Peyer's patch (tissue), 4 donors: Measurements from ENCODE around the gene ALOXE3.

Experiments
- POLR2A ChIP-seq, 2 donors: fragments of 450-650 bp; IDR thresholded peaks; one replicate each; pipeline ENCODE4 v1.5.1; 2017; ENCODE audit warnings: antibody characterized with exemption in 2 of 2, mild to moderate bottlenecking in 2 of 2, moderate library complexity in 2 of 2
- TF ChIP-seq, protein P1 (sequence below), 6 experiments: fragments of 450-650 bp in 4 of 6; fragments of 200-600 bp in 2 of 6; sonication (generic) in 1 of 6; IDR thresholded peaks; one replicate each; pipeline ENCODE4 v1.5.1; 2017 to 2019; ENCODE audit warnings: antibody characterized with exemption in 6 of 6, mild to moderate bottlenecking in 3 of 6, moderate library complexity in 1 of 6

DNA sequence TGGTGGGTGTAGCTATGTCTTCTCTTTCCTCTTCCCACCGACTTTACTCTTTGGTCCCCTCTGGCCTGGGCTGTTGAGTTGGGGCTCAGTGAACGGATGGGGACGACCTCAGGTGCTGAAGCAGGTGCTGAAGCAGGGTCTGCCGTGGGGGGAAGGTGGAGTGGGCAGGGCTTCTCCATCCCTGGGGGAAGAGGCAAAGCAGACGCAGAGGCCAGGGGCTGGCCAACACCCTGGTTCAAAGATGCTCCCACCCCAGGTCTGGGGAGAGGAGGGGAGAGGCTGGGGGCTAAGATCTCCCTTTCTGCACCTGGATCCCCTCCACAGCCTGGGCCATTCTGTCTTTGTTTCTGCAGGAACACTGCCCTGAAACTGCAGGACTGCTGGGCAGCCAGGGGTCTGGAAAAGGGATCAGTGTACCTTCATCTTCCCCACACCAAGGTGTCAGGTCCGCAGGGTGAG lies 53.7 kb downstream of the ALOXE3 start:
- TF ChIP-seq, protein P1, sequence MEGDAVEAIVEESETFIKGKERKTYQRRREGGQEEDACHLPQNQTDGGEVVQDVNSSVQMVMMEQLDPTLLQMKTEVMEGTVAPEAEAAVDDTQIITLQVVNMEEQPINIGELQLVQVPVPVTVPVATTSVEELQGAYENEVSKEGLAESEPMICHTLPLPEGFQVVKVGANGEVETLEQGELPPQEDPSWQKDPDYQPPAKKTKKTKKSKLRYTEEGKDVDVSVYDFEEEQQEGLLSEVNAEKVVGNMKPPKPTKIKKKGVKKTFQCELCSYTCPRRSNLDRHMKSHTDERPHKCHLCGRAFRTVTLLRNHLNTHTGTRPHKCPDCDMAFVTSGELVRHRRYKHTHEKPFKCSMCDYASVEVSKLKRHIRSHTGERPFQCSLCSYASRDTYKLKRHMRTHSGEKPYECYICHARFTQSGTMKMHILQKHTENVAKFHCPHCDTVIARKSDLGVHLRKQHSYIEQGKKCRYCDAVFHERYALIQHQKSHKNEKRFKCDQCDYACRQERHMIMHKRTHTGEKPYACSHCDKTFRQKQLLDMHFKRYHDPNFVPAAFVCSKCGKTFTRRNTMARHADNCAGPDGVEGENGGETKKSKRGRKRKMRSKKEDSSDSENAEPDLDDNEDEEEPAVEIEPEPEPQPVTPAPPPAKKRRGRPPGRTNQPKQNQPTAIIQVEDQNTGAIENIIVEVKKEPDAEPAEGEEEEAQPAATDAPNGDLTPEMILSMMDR (IDR thresholded peaks at IDR 0.05), result no peak
- TF ChIP-seq POLR2A (IDR thresholded peaks at IDR 0.05), result no peak
